Measurements from ENCODE around the gene GAMT.

GAMT gene

DNA sequence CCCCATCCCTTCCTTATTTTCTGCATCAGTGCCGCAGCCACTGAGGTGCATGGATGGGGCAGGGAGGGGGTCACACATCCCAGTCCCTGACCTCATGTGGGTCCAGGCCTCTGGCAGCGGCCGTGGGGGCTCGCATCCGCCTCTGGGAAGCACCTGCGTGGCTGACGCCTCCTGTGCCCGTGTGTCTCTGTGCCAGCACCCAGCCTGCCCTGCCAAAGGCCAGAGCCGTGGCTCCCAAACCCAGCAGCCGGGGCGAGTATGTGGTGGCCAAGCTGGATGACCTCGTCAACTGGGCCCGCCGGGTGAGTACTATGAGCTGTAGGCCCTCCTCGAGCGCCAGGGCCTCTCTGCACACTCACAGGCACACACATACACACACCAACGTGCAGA is 12.7 kb downstream of the GAMT start:
- TF ChIP-seq, protein P1, sequence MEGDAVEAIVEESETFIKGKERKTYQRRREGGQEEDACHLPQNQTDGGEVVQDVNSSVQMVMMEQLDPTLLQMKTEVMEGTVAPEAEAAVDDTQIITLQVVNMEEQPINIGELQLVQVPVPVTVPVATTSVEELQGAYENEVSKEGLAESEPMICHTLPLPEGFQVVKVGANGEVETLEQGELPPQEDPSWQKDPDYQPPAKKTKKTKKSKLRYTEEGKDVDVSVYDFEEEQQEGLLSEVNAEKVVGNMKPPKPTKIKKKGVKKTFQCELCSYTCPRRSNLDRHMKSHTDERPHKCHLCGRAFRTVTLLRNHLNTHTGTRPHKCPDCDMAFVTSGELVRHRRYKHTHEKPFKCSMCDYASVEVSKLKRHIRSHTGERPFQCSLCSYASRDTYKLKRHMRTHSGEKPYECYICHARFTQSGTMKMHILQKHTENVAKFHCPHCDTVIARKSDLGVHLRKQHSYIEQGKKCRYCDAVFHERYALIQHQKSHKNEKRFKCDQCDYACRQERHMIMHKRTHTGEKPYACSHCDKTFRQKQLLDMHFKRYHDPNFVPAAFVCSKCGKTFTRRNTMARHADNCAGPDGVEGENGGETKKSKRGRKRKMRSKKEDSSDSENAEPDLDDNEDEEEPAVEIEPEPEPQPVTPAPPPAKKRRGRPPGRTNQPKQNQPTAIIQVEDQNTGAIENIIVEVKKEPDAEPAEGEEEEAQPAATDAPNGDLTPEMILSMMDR (IDR thresholded peaks at IDR 0.05; ENCODE audit: low read depth, low read length, missing control alignments), result no peak
- in situ Hi-C loops (cut with HindIII; ENCODE audit: low sequenced_read_pairs), result no loop called here
- DNase-seq (ENCODE audit: low read depth), result no peak
- no peak overlapping the region for H3K4me3 ChIP-seq (ENCODE audit: low read depth, low read length)

DNA sequence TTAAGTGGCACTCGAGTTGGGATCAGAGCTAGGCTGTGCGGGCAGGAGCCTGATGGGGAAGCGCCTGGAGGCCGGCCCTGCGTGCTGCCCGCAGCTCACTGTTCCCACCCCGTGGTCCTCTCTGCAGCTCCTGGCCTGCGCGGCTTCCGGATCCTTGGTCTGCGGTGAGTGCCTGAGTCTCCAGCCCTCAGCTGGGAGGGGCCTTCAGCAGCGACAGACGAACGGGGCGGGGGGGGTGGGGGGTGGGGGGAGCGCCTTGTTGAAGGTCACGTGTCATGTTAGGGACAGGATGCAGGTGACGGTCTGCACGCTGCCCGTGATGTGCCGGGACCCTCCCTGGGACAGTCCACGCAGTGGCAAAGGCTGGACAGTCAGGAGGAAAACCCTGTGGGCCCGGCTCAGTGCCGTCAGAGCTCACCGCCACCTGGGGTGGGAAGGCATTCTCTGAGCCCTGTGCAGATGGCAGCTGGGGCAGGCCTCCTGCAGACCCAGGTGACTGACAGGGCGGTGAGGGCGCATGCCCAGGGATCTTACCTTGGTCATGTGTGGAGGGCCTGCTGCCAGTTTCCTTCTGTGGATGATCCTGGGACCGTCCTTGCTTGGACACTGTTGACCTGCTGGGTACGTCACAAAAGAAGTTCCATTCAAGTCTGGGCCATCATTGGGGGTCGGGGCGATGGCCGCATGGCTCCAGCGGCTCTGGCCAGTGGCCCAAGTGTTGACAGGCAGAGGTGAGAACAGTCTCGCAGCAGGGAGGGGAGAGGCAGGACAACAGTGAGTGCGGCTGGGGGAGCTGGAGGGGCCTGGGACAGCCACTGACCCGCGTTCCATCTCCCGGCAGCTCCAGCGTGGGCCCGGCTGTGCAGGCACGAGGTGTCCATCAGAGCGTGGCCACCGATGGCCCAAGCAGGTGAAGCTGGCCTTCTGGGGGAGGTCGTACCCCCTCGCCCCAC is 13.4 kb downstream of the GAMT start:
- no peak for DNase-seq (ENCODE audit: low read depth)
- TF ChIP-seq, protein P1 (IDR thresholded peaks at IDR 0.05; ENCODE audit: low read depth, low read length, missing control alignments), result no peak
- in situ Hi-C loops (cut with HindIII; ENCODE audit: low sequenced_read_pairs), result no loop called here

DNA sequence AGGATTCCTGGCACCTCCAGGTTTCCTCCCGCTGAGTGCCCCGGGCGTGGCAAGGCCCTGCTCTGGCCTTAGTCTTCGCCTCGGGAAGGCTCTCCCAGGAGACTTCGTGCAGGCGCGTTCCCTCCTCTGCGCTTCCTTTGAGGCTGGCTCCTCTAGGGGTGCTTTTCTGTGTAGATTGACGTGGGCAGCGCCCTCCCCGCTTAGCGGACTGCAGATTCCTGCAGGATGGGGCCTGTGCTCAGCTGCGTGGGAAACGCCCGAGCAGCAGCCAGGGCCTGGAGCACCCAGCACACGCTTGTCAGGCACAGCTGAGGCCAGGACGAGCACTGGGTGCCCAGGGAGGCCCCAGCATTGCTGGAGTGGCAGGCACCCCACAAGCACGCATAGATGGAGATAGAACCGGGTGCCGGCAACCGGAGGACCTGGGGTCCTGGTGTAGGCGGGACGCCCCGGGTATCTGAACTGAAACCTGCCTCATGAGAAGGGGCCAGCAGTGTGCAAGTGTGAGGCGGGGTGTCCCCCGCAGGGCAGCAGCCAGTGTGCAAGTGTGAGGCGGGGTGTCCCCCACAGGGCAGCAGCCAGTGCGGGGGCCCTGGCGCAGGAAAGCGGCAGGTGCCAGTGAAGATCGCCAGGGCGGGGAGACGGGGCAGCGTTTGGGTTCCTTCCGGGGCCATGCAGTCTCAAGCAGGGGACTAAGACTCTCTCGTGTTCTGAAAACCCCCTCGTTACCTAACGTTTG is 14.2 kb downstream of the GAMT start:
- TF ChIP-seq, protein P1 (IDR thresholded peaks at IDR 0.05; ENCODE audit: low read depth, low read length, missing control alignments), result no peak
- in situ Hi-C loops (cut with HindIII; ENCODE audit: low sequenced_read_pairs), result no loop called here
- DNase-seq (ENCODE audit: low read depth), result no peak
- no peak overlapping the region for H3K4me3 ChIP-seq (ENCODE audit: low read depth, low read length)

More for the DNA sequence above, 13.4 kb downstream of the GAMT start:
- H3K4me3 ChIP-seq (ENCODE audit: low read depth, low read length), result no peak overlapping the region

DNA sequence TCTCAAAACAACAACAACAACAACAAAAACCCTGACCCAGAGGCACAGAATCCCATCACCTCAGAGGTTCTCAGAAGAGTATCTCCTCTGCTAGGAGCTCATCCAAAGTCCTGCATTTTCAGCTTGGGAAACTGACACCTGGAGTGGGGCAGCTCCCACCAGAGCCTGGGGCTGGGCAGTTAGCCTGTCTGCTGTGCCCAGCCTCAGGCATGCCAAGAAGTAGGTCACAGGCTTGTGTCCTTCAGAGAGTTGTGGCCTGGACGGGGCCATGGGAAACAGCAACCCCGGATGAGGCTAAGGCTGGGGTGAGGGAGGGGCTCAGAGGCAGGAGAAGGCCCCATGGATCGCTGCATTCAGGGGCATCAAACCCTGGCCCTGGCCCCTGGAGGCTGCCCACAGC is 15.5 kb downstream of the GAMT start:
- in situ Hi-C loops (cut with HindIII; ENCODE audit: low sequenced_read_pairs), result no loop called here
- H3K4me3 ChIP-seq (ENCODE audit: low read depth, low read length), result no peak overlapping the region
- TF ChIP-seq, protein P1 (IDR thresholded peaks at IDR 0.05; ENCODE audit: low read depth, low read length, missing control alignments), result no peak
- DNase-seq (ENCODE audit: low read depth), result no peak

DNA sequence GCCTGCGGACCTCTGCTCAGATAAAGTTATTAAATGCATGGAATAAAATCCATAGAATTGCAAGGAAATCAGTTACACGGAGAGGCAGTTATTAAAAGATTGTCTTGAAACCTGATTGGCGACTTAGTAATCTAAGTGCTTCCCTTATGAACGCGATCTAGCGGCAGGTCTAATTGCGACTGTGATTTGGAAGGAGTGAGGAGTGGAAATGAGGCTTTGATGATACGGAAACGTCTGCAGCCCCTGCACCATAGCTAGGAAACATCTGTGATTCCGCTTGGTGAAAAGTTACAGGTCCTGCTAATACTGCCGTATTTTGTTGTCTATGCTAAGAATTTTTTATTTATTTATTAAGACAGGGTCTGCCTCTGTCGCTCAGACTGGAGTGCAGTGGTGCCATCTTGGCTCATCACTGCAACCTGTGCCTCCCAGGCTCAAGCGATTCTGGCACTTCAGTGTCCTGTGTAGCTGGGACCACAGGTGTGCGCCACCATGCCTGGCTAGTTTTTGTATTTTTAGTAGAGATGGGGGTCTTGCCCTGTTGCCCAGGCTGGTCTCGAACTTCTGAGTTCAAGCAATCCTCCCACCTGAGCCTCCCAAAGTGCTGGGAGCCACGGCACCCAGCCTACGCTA is 16.7 kb downstream of the GAMT start:
- H3K4me3 ChIP-seq (ENCODE audit: low read depth, low read length), result peak overlapping the region; percentile 89
- in situ Hi-C loops (cut with HindIII; ENCODE audit: low sequenced_read_pairs), result no loop called here
- no peak for DNase-seq (ENCODE audit: low read depth)
- TF ChIP-seq, protein P1 (IDR thresholded peaks at IDR 0.05; ENCODE audit: low read depth, low read length, missing control alignments), result no peak

DNA sequence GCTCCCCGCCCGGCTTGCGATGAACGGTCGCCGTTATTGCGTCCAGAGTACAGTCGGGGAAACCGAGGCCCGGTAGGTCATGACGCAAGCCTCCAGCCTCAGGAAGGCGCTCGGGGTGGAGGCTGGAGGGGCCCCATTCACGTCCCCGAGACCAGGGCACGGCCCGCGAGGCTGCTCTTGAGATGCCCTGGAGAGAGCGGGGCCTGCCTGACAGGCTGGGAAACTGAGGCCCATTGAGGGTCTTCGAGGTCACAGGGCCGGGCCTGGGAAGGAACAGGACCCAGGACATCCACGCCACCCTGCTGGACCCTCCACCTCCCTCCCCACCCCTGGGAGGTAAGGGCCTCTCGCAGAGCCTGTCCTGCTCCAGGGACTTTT is 17.3 kb downstream of the GAMT start:
- peak overlapping the region; percentile 89 for H3K4me3 ChIP-seq (ENCODE audit: low read depth, low read length)
- in situ Hi-C loops (cut with HindIII; ENCODE audit: low sequenced_read_pairs), result no loop called here
- TF ChIP-seq, protein P1 (IDR thresholded peaks at IDR 0.05; ENCODE audit: low read depth, low read length, missing control alignments), result no peak
- no peak for DNase-seq (ENCODE audit: low read depth)

Data from astrocyte of the cerebellum (primary cell).